ENCODE measurements around the gene AP3M1. TPM values are rescaled to one million over a fixed set of nuclear protein-coding genes. Genes with fewer than 3 reads are reported as not detected.

The AP3M1 gene
- total RNA-seq, 1 experiment from 2014 or later: 34.4 TPM

GRCh38 chr10:74103560-74104258 lies 46.9 kb downstream of the AP3M1 start:
- Histone ChIP-seq H3K79me2 (ENCODE audit: insufficient read depth, low read length) (peaks cover 3% of the 10 kb centered on the region; the same call in 1 of the 2 replicates), H2AFZ (ENCODE audit: low read depth, low read length, poor library complexity, severe bottlenecking) (no peak overlapping the region), H3K4me2 (ENCODE audit: low read length) (no peak overlapping the region), H4K20me1 (ENCODE audit: insufficient read depth) (peaks cover 6% of the 10 kb centered on the region; the same call in 1 of the 2 replicates), H3K9ac (ENCODE audit: low read length) (no peak overlapping the region), H3K9me2 (ENCODE audit: insufficient read depth) (no peaks in the 10 kb centered on the region), H3K27ac (ENCODE audit: low read depth, low read length) (no peak overlapping the region), H3K27me3 (ENCODE audit: insufficient read depth, low read length) (no peaks in the 10 kb centered on the region), H3K9me3 (ENCODE audit: control insufficient read depth in 1 of 2, insufficient read depth in 1 of 2, low read depth in 1 of 2, low read length in 2 of 2) (no peaks in the 10 kb centered on the region), H3K36me3 (ENCODE audit: control insufficient read depth in 1 of 2, insufficient read depth in 2 of 2, low read length in 2 of 2) (peaks cover 43 to 68% of the 10 kb centered on the region in 2 experiments), H3K4me1 (ENCODE audit: control insufficient read depth in 1 of 2, insufficient read depth in 2 of 2, low read length in 2 of 2) (no peaks in the 10 kb centered on the region), H3K4me3 (replicated peaks in 1 of 2; ENCODE audit: low read depth in 1 of 2, low read length in 2 of 2) (no peak overlapping the region)
- no peak for TF ChIP-seq CEBPB (IDR thresholded peaks at IDR 0.05; ENCODE audit: low read depth)
- TF ChIP-seq CTCF (IDR thresholded peaks at IDR 0.05 in 2 of 3, conservative IDR thresholded peaks at IDR 0.05 in 1 of 3; ENCODE audit: borderline replicate concordance in 1 of 3, insufficient read depth in 1 of 3, low read depth in 2 of 3, low read length in 2 of 3): peak; percentile 35 to 60 (median 50); a peak in 5 of 6 replicates
- peak; percentile 65 for TF ChIP-seq RAD21 (IDR thresholded peaks at IDR 0.05; ENCODE audit: low read depth)
- ChIA-PET POLR2A (interaction anchor here (1.7 kb wide), 1 partner anchor 215 kb away, joined by 5 read pairs; no protein-coding TSS in a partner anchor), CTCF (interaction anchor here (0.7 to 1.1 kb wide), 5 partner anchors 17 to 217 kb away, joined by 3 read pairs; no protein-coding TSS in a partner anchor), RAD21 (ENCODE audit: low non-redundant PET in 1 of 2, low total read pairs in 2 of 2, uncharacterized antibody in 2 of 2, unreplicated experiment in 2 of 2) (interaction anchor here (1.0 to 1.5 kb wide), 2 partner anchors 217 kb away, joined by 3 read pairs; no protein-coding TSS in a partner anchor)
- intact Hi-C loops (cut with micrococcal nuclease): loop anchor here (2.0 kb wide), 1 partner anchor 217 kb away; no protein-coding TSS in a partner anchor
- no TSS peak for BruUV-seq (replicated peaks)
- ATAC-seq: peak; percentile 78
- peak; percentile 16 for DNase-seq (ENCODE audit: low read depth, low spot score)

- POLR2A ChIA-PET: no interaction called here
- no peak for TF ChIP-seq SP1 (IDR thresholded peaks at IDR 0.05; ENCODE audit: low read depth)
These were observed 50.8 kb downstream of the AP3M1 start for GRCh38 chr10:74099836-74100235.

More at GRCh38 chr10:74099836-74100235, 50.8 kb downstream of the AP3M1 start:
- Histone ChIP-seq H2AFZ (ENCODE audit: low read depth, low read length, poor library complexity, severe bottlenecking) (no peak overlapping the region), H3K27ac (ENCODE audit: low read depth, low read length) (no peak overlapping the region), H3K36me3 (ENCODE audit: control insufficient read depth in 1 of 2, insufficient read depth in 2 of 2, low read length in 2 of 2) (peaks cover 42 to 70% of the 10 kb centered on the region in 2 experiments), H3K9me2 (ENCODE audit: insufficient read depth) (no peaks in the 10 kb centered on the region), H4K20me1 (ENCODE audit: insufficient read depth) (peaks cover 6% of the 10 kb centered on the region; the same call in 1 of the 2 replicates), H3K79me2 (ENCODE audit: insufficient read depth, low read length) (peaks cover 3% of the 10 kb centered on the region; the same call in 1 of the 2 replicates), H3K4me1 (ENCODE audit: control insufficient read depth in 1 of 2, insufficient read depth in 2 of 2, low read length in 2 of 2) (no peaks in the 10 kb centered on the region), H3K4me2 (ENCODE audit: low read length) (no peak overlapping the region), H3K4me3 (replicated peaks in 1 of 2; ENCODE audit: low read depth in 1 of 2, low read length in 2 of 2) (no peak overlapping the region), H3K9me3 (ENCODE audit: control insufficient read depth in 1 of 2, insufficient read depth in 1 of 2, low read depth in 1 of 2, low read length in 2 of 2) (no peaks in the 10 kb centered on the region), H3K27me3 (ENCODE audit: insufficient read depth, low read length) (no peaks in the 10 kb centered on the region), H3K9ac (ENCODE audit: low read length) (no peak overlapping the region)
- DNase-seq (ENCODE audit: low read depth, low spot score) (no peak), ATAC-seq (no peak)
- intact Hi-C loops (cut with micrococcal nuclease): no loop called here
- no TSS peak for BruUV-seq (replicated peaks)
- CTCF ChIA-PET: no interaction called here
- RAD21 ChIA-PET (ENCODE audit: low non-redundant PET in 1 of 2, low total read pairs in 2 of 2, uncharacterized antibody in 2 of 2, unreplicated experiment in 2 of 2): no interaction called here

Data from HCT116 (cell line).